GM23248 (cell line): ENCODE data around the gene CCNY. TPM values are rescaled to one million over a fixed set of nuclear protein-coding genes. Genes with fewer than 3 reads are reported as not detected.

ENCODE experiments used
- DNase-seq: peaks from one replicate; pipeline ENCODE4 v3.0.0-alpha.2; 2015
- H2AFZ ChIP-seq: fragments of 200-600 bp; sonication (generic); 2 replicates; pipeline ENCODE4 v1.6.1; 2016; ENCODE audit warnings: antibody characterized with exemption
- H3F3A ChIP-seq: fragments of 200-600 bp; sonication (generic); 2 replicates; pipeline ENCODE4 v1.6.1; 2016; ENCODE audit warnings: mild to moderate bottlenecking, antibody characterized with exemption, mixed run types; ENCODE audit not compliant: insufficient read depth
- H3K27ac ChIP-seq: fragments of 200-600 bp; sonication (generic); 2 replicates; pipeline ENCODE4 v1.5.1; 2016; ENCODE audit warnings: mild to moderate bottlenecking
- H3K27me3 ChIP-seq: fragments of 200-600 bp; sonication (generic); replicated peaks from 2 replicates; pipeline ENCODE4 v1.6.1; 2016; ENCODE audit warnings: mild to moderate bottlenecking; ENCODE audit not compliant: insufficient read depth
- H3K36me3 ChIP-seq: fragments of 200-600 bp; sonication (generic); 2 replicates; pipeline ENCODE4 v1.6.1; 2016; ENCODE audit warnings: low read depth, mild to moderate bottlenecking
- H3K4me1 ChIP-seq: fragments of 200-600 bp; sonication (generic); 2 replicates; pipeline ENCODE4 v1.6.1; 2016; ENCODE audit warnings: mild to moderate bottlenecking; ENCODE audit not compliant: insufficient read depth
- H3K4me2 ChIP-seq: fragments of 200-600 bp; sonication (generic); one replicate; pipeline ENCODE4 v1.6.1; 2016; ENCODE audit warnings: mild to moderate bottlenecking; ENCODE audit not compliant: unreplicated experiment
- H3K4me3 ChIP-seq: fragments of 200-600 bp; sonication (generic); 2 replicates; pipeline ENCODE4 v1.5.1; 2016; ENCODE audit warnings: mild to moderate bottlenecking
- H3K79me2 ChIP-seq: fragments of 200-600 bp; sonication (generic); 2 replicates; pipeline ENCODE4 v1.6.1; 2016; ENCODE audit warnings: mild to moderate bottlenecking; ENCODE audit not compliant: insufficient read depth
- H3K9ac ChIP-seq: fragments of 200-600 bp; sonication (generic); 2 replicates; pipeline ENCODE4 v1.6.1; 2016; ENCODE audit warnings: mild to moderate bottlenecking
- H3K9me2 ChIP-seq: fragments of 200-600 bp; sonication (generic); 2 replicates; pipeline ENCODE4 v1.6.1; 2016; ENCODE audit warnings: mixed run types, mild to moderate bottlenecking, moderate library complexity; ENCODE audit not compliant: insufficient read depth
- H3K9me3 ChIP-seq: fragments of 200-600 bp; sonication (generic); one replicate; pipeline ENCODE4 v1.6.1; 2017; ENCODE audit warnings: low read depth
- H4K20me1 ChIP-seq: fragments of 200-600 bp; sonication (generic); 2 replicates; pipeline ENCODE4 v1.6.0; 2016; ENCODE audit not compliant: insufficient read depth
- EZH2 ChIP-seq: fragments of 200-600 bp; sonication (generic); IDR thresholded peaks from 2 replicates; pipeline ENCODE4 v1.6.1; 2018; ENCODE audit warnings: antibody characterized with exemption, mild to moderate bottlenecking; ENCODE audit not compliant: insufficient read depth, poor library complexity, severe bottlenecking
- EZH2phosphoT487 ChIP-seq: fragments of 200-600 bp; sonication (generic); IDR thresholded peaks from 2 replicates; pipeline ENCODE4 v1.6.1; 2018; ENCODE audit warnings: antibody characterized with exemption, moderate library complexity, mild to moderate bottlenecking, low read depth; ENCODE audit not compliant: insufficient read depth
- WGBS, 2 experiments: methylation state at CpG; one replicate each; pipeline ENCODE4 v1.1.6; 2015 to 2017; ENCODE audit warnings: low lambda C conversion rate in 2 of 2, low coverage in 1 of 2; ENCODE audit errors: missing lambda C conversion rate in 2 of 2; 5-methylcytosine and 5-hydroxymethylcytosine counted together
- in situ Hi-C: fragments of 300-500 bp; cut with MboI; formaldehyde crosslinking; loops from 2 replicates; pipeline ENCODE4 v1.15.0; 2020
- polyA plus RNA-seq: library from polyadenylated mRNA; unstranded; fragments of >200 nt; fragmentation: Nextera tagmentation; extraction: Ambion mirVana; gene quantifications from 2 replicates; pipeline ENCODE4 v1.2.1, GENCODE V29; 2016
- total RNA-seq: library from RNA; depleted of rRNA; stranded (reverse); fragments of >200 nt; shearing (Covaris generic); gene quantifications from 2 replicates; pipeline ENCODE4 v1.2.3, GENCODE V29; 2014

Gene CCNY
- total and polyA plus RNA-seq, 2 experiments from 2014 or later, result 12.8 to 70.4 TPM

DNA sequence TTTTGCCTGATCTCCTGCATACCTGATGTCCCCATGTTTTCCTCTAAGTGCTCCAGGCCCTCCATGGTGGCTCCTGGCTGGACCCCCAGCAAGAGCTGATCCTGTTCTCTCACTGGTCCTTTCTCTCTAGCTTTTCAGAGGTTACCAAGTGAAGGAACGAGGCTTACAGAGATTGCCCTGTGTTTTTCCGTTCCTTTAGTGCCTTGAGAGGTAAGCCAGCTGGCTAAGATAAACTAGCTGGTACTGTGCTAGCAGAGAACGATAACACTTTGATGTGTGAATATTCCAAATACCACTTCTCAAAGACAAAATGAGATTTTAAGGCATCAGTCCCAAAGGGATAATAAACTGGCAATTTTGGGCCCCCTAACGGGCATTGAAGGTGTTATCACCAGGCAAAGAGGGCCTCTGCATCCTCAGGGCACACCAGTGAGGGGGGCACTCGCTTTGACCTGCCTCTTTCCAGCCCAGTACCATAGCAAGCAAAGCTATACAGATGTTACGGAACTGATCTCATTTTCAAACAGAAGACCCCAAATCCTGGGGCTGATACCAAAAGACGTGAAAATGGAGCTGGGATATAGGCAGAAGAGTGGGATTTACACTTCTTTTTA, 8.4 kb upstream of the CCNY start:
- Histone ChIP-seq H3K9ac (0 out of 2 replicates have a peak overlapping the region, but pooled peaks have one; percentile 11), H3K4me3 (no peak overlapping the region), H3K4me2 (no peak overlapping the region), H3K27me3 (no peaks in the 10 kb centered on the region), H3K79me2 (peaks cover 92% of the 10 kb centered on the region), H3K4me1 (peaks cover 50% of the 10 kb centered on the region), H2AFZ (no peak overlapping the region), H3F3A (peaks cover 53% of the 10 kb centered on the region), H3K36me3 (no peaks in the 10 kb centered on the region), H4K20me1 (no peaks in the 10 kb centered on the region), H3K9me2 (no peaks in the 10 kb centered on the region), H3K9me3 (no peaks in the 10 kb centered on the region), H3K27ac (peak overlapping the region; percentile 61)
- in situ Hi-C loops, result no loop called here
- 74 to 78% methylated on average over 7 of the region's 7 CpGs for WGBS, 2 experiments
- TF ChIP-seq EZH2 (no peak), EZH2phosphoT487 (no peak)
- no peak for DNase-seq

DNA sequence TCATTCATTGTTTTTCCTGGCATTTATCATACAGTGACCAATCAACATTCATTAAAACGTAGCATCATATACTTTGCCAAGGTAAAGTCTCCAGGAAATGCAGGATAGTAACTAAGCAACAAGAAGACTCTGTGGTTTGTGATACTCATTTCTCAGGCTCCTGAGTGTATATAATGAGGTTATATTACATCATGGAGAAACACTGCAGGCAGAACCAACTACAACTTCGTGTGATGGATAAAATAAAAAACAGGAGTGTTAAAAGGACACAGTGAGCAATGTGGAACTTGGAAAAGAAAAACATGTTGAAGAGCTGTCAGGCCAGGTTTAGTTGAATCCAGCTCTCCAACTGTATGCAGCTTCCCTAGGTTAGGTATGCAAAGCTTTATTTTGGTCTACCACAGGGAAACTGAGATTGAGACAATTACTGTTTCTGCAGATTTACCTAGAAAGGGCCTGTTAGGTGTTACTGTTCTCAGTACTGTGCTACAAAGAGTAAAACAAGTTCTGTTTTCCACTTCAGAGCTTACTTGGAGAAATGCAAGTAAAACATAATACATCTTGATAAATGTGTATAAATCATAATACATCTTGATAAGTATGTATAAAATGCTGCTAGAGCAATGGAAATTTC, 7.8 kb upstream of the CCNY start:
- Histone ChIP-seq H2AFZ (no peak overlapping the region), H3K9ac (no peak overlapping the region), H3K36me3 (no peaks in the 10 kb centered on the region), H3K9me3 (no peaks in the 10 kb centered on the region), H3F3A (peaks cover 54% of the 10 kb centered on the region), H3K4me3 (no peak overlapping the region), H3K4me1 (peaks cover 46% of the 10 kb centered on the region), H3K27me3 (no peaks in the 10 kb centered on the region), H4K20me1 (no peaks in the 10 kb centered on the region), H3K9me2 (no peaks in the 10 kb centered on the region), H3K27ac (peak overlapping the region; percentile 61), H3K4me2 (no peak overlapping the region), H3K79me2 (peaks cover 92% of the 10 kb centered on the region)
- WGBS, 2 experiments, result 18 to 22% methylated on average over 2 of the region's 2 CpGs
- in situ Hi-C loops, result no loop called here
- TF ChIP-seq EZH2 (no peak), EZH2phosphoT487 (no peak)
- peak; percentile 86 for DNase-seq

DNA sequence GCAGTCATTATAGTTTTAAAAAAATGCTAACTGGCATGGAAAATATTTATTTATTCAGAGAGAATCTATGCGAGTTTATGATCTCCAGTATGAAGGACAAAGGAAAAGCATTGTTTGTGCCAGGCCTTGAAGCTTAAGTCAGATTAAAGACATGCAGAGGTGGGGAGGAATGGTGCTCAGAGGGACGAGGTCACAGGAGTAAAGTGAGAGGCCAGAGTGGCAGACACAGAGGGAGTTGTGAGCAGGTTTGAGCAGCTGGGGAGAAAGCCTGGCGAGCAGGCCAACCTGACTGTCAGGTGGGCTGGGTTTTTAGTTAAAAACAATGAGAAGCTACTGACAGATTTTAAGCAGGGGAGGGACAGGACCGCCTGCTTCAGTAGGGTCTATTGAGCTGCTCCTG, 6.8 kb upstream of the CCNY start:
- Histone ChIP-seq H3K9me2 (no peaks in the 10 kb centered on the region), H3K36me3 (no peaks in the 10 kb centered on the region), H3K27ac (no peak overlapping the region), H3K9ac (no peak overlapping the region), H3K27me3 (no peaks in the 10 kb centered on the region), H3K4me3 (no peak overlapping the region), H4K20me1 (no peaks in the 10 kb centered on the region), H3K4me1 (peaks cover 39% of the 10 kb centered on the region), H2AFZ (no peak overlapping the region), H3K9me3 (no peaks in the 10 kb centered on the region), H3K4me2 (no peak overlapping the region), H3F3A (peaks cover 47% of the 10 kb centered on the region), H3K79me2 (peaks cover 92% of the 10 kb centered on the region)
- 65 to 67% methylated on average over 4 of the region's 4 CpGs for WGBS, 2 experiments
- DNase-seq, result no peak
- TF ChIP-seq EZH2 (no peak), EZH2phosphoT487 (no peak)
- in situ Hi-C loops, result no loop called here

DNA sequence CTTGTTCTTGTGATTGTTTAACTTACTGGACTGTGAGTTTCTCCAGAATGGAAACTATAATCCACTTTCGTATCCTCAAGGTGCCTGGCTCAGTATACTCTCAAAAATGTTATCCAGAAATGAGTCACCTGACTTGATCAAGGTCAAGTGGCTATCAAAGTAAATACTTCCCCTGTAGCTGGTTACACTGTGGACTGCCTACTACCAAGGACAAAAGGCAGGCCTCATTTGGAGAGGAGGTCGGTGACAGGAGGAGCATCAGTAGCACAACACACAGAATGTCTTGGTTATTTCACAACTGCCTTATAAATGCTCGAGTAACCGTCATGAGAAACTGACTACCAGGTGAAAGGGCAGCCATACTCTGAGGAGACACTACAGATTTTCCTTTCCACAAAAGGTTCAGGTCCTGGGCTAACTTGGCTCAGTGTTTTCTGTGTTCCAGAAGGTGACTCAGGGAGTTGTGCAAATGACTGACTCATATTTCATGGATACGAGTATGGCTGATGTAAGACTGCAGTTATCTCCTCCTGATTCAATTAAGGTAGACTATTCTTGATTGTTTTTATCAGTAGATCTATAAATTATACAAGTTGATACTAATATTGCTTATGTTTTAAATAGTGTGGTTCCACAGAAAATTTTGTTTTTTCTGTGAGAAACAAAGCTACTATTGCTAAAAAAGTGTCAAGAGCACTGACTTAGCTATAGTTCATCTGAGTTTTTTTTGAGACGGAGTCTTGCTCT, 4.2 kb upstream of the CCNY start:
- no peak overlapping the region for H3K4me3 ChIP-seq
- H2AFZ ChIP-seq, result no peak overlapping the region
- 35 to 43% methylated on average over 6 of the region's 6 CpGs for WGBS, 2 experiments
- no peaks in the 10 kb centered on the region for H3K9me3 ChIP-seq
- H3K36me3 ChIP-seq, result no peaks in the 10 kb centered on the region
- peaks cover 38% of the 10 kb centered on the region for H3F3A ChIP-seq
- TF ChIP-seq EZH2, result no peak
- TF ChIP-seq EZH2phosphoT487, result no peak
- H3K27me3 ChIP-seq, result no peaks in the 10 kb centered on the region
- in situ Hi-C loops, result no loop called here
- H3K9me2 ChIP-seq, result no peaks in the 10 kb centered on the region
- DNase-seq, result peak; percentile 96
- peak overlapping the region; percentile 77 for H3K27ac ChIP-seq
- H3K9ac ChIP-seq, result peak overlapping the region; percentile 30
- H3K79me2 ChIP-seq, result peaks cover 84% of the 10 kb centered on the region
- H4K20me1 ChIP-seq, result no peaks in the 10 kb centered on the region
- H3K4me2 ChIP-seq, result peak overlapping the region; percentile 2
- peaks cover 35% of the 10 kb centered on the region for H3K4me1 ChIP-seq
